Measurements from ENCODE around the gene WDR90.

Gene WDR90

GRCh38 chr16:674968-675883, 26.1 kb downstream of the WDR90 start, which contains the start of gene RHBDL1:
Gene RHBDL1, plus strand, starts transcription at chr16:675671. Its CDS starts 120 bp downstream, at chr16:675791.
- no peak for DNase-seq (ENCODE audit: low read depth in 2 of 3, low spot score in 1 of 3)

DNA sequence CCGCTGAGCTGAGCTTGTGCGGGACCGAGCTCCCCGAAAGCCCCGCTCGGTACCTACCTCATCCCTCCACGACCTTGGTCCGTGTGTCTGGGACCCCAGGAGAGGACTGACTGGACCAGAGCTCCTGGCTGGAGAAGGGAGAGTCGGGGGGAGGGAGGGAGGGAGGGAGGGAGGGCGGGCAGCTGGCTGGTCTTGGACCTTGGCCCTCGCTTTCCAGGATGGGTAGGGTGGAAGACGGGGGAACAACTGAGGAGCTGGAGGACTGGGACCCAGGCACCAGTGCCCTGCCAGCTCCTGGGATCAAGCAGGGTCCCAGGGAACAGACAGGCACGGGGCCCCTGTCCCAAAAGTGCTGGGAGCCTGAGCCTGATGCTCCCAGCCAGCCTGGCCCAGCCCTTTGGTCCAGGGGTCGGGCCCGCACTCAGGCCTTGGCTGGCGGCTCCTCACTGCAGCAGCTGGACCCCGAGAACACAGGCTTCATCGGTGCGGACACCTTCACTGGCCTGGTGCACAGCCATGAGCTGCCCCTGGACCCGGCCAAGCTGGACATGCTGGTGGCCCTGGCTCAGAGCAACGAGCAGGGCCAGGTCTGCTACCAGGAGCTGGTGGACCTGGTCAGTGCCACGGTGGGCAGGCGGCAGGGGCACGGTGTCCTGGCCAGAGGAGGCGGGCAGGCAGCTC, 26.9 kb downstream of the WDR90 start:
- DNase-seq (ENCODE audit: low read depth in 2 of 3, low spot score in 1 of 3): no peak

- no peak for DNase-seq (ENCODE audit: low read depth in 2 of 3, low spot score in 1 of 3)
Observed at GRCh38 chr16:676565-676902, 27.4 kb downstream of the WDR90 start.

DNA sequence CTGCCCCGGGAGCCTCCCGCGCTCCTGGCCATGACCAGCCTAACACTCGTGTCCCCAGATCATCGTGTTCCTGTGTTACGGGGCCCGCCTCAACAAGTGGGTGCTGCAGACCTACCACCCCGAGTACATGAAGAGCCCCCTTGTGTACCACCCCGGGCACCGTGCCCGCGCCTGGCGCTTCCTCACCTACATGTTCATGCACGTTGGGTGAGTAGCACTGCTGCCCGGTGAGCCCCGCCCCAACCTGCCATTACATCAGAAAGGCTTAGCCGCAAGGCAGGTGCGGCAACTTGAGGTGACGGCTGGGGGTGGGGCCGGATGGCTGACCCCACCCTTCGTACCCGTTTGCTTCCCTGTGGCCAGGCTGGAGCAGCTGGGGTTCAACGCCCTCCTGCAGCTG, 27.7 kb downstream of the WDR90 start:
- no peak for DNase-seq (ENCODE audit: low read depth in 2 of 3, low spot score in 1 of 3)

DNA sequence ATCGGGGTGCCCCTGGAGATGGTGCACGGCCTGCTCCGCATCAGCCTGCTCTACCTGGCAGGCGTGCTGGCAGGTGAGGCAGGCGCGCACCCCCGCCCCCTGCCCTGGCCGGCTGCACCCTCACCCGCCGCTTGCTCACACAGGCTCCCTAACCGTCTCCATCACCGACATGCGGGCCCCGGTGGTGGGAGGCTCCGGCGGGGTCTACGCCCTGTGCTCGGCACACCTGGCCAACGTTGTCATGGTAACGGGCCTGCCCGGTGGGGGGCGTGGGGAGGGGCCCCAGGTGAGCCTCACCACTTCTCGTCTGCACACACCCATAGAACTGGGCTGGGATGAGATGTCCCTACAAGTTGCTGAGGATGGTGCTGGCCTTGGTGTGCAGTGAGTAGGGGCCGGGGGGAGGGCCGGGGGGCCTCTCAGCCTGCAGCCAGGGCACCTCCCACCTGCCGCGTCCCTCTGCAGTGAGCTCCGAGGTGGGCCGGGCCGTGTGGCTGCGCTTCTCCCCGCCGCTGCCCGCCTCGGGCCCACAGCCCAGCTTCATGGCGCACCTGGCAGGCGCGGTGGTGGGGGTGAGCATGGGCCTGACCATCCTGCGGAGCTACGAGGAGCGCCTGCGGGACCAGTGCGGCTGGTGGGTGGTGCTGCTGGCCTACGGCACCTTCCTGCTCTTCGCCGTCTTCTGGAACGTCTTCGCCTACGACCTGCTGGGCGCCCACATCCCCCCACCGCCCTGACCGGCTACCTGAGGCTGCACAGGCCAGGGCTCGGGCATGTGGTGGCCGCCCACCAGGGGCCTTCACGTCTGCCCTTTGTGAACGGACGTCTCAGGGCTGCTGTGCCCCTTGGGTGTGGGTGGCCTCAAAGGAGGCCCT, 28.4 kb downstream of the WDR90 start:
- DNase-seq (ENCODE audit: low read depth in 2 of 3, low spot score in 1 of 3): no peak

DNA sequence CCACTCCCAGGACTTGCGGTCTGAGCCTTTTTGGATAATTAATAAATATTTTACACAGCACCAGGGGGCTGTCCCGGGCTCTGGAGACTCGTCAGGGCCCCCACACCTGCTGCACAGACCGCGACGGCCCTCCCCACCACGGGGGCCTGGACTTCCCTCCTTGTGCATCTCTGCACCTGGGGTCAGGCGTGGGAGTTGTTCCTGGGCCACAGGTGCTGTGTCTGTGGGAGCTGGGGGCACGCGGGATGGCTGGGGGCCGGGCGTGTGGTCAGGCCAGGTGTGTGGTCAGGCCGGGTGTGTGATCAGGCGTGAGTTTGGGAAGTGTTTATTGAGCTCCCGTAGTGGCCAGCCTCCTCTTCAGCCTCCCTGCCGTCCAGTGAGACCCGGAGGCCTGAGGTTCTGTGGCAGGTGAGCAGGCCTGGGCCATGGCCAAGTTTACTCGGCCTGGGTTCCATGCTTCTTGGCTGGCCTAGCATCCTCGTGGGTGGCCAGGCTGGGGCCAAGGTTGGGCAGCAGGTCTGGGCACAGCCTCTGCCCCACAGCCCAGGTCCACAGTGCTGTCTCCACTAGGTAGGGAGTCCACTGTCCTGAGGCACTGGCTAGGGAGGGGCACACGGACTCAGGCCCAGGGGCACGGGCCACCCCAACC, 29.2 kb downstream of the WDR90 start:
- DNase-seq (ENCODE audit: low read depth in 2 of 3, low spot score in 1 of 3): no peak

GRCh38 chr16:678858-679813, 30.0 kb downstream of the WDR90 start:
- DNase-seq (ENCODE audit: low read depth in 2 of 3, low spot score in 1 of 3): peak in 2 of 3 donors; percentile 32

DNA sequence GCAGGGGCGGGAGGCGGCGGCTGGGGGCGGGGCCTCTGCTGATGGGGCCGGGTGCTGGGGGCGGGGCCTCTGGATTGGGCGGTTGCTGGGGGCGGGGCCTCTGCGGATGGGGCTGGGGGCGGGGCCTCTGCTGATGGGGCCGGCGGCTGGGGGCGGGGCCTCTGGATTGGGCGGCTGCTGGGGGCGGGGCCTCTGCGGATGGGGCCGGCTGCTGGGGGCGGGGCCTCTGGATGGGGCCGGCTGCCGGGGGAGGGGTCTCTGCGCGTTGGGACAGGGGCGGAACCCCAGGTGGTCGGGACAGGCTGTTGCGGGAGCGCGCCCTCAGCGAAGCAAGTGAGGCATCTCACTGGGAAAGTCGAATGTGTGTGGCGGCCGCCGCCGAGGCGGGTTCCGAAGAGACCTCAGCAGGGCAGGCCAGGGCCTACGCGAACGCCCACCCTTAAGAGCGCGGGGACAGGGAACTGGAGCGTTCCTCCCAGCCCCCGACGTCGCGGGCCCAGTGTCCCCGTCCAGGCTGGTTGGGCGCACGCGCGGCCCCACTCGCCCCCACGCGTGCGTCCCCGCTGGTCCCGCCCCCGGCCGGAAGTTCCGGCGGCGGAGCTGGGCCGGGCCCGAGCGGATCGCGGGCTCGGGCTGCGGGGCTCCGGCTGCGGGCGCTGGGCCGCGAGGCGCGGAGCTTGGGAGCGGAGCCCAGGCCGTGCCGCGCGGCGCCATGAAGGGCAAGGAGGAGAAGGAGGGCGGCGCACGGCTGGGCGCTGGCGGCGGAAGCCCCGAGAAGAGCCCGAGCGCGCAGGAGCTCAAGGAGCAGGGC, 30.9 kb downstream of the WDR90 start, which contains the start of gene STUB1:
STUB1 (plus strand) TSS at position 597 of the 811 bp plus-strand sequence; CDS start at position 713, 116 bp downstream.
- peak; percentile 86 to 88 (median 87) for DNase-seq (ENCODE audit: low read depth in 2 of 3, low spot score in 1 of 3)

DNA sequence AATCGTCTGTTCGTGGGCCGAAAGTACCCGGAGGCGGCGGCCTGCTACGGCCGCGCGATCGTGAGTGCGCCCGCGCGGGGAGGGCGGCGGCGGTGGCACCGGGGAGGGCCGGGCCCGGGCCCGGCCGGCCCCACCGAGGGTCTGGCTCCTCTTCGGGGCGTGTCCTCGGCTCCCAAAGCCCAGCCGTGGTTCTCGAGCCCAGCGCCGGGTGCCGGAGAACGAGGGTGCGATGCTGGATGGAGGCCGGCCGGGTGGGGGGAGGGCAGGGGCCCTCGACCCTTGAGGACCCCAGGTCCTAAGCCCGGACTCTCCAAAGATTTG, 31.4 kb downstream of the WDR90 start:
- DNase-seq (ENCODE audit: low read depth in 2 of 3, low spot score in 1 of 3): no peak

- no peak for DNase-seq (ENCODE audit: low read depth in 2 of 3, low spot score in 1 of 3)
Observed at GRCh38 chr16:680967-681745, 32.0 kb downstream of the WDR90 start.

- DNase-seq (ENCODE audit: low read depth in 2 of 3, low spot score in 1 of 3): no peak
Observed at GRCh38 chr16:681746-682427, 32.7 kb downstream of the WDR90 start.

GRCh38 chr16:682493-683395, 33.6 kb downstream of the WDR90 start:
- no peak for DNase-seq (ENCODE audit: low read depth in 2 of 3, low spot score in 1 of 3)

DNA sequence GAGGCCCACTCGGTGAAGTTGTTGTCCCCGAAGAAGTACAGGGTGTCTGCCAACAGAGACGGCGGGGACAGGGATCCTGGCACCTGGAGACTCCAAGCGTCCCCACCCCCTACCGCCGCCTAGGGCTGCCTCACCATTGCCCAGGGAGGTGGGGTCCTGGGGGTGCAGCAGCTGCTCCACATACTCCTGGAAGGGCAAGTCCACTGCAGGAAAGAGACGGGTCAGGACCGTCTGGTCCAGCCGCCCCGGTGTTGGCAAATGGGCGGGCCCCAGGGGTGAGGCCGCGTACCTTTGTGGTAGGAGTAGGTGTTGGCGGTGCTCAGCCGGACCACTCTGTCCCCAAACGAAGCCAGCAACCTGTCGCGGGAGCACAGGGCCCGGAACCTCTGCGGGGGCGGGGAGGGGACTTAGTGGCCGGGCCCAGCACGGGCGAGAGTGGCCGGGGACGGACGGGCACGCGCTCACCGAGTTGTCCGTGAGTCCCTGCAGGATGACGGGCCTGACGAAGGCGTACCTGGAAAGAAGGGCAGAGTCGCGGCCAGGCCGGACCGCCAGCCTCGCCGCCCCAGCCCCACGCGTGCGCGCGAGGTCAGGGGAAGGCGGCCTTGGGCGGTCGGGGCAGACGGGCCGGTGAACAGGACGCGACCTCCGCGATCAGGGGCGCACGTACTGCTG, 34.4 kb downstream of the WDR90 start:
- no peak for DNase-seq (ENCODE audit: low read depth in 2 of 3, low spot score in 1 of 3)

GRCh38 chr16:684071-684794, 35.1 kb downstream of the WDR90 start, which contains the start of gene JMJD8:
Gene JMJD8, minus strand, starts transcription at chr16:684334. Its CDS starts 15 bp downstream, at chr16:684319.
- DNase-seq (ENCODE audit: low read depth in 2 of 3, low spot score in 1 of 3): peak; percentile 93 to 98 (median 93)

Data from stimulated activated CD4-positive, alpha-beta T cell treated with anti-CD3 and anti-CD28 coated beads, Interleukin-12 subunit alpha, Interleukin-12 subunit beta, amount 100 ng/mL, for 48 hours (primary cell).